GM10266 (cell line): ENCODE data around the gene DNAJC18.

Source experiments
- DNase-seq: peaks from one replicate; pipeline ENCODE4 v3.0.0; 2012; ENCODE audit errors: extremely low spot score
- TF ChIP-seq, protein P1 (sequence below): IDR thresholded peaks from 2 replicates; pipeline ENCODE4 v1.5.1; 2012; ENCODE audit warnings: mild to moderate bottlenecking, low read depth; ENCODE audit not compliant: control insufficient read depth, insufficient read depth; ENCODE audit errors: missing control alignments

DNAJC18 gene

DNA sequence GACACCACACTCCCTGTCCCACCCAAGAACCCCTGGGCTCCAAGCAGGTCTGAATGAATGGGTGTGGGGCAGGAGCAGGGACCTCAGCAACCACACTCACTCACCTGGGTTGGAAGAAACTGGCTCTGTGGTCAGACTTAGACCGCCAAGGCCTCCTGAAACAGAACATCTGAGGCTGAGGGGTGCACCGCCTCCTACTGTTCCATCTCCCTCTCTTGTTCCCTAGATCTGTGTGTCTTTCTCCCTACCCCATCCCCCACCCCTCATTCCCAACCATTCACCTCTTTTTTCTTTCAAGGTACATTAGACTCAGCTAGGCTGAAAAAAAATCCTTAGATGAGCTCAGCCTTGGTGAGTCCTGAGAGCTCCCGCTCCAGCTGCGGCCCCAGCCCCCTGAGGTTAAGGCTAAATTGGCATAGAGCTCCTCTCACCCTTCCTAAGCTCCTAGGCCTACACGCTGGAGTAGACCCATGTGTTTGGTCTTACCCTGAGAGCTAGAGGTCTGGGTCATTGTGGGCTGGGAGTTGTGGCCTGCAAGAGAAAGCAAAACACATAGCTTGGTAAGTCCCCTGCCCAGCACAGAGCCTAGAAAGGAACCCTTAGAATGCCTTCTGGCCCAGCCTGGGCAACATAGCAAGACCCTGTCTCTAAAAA is 18.5 kb upstream of the DNAJC18 start:
- TF ChIP-seq, protein P1, sequence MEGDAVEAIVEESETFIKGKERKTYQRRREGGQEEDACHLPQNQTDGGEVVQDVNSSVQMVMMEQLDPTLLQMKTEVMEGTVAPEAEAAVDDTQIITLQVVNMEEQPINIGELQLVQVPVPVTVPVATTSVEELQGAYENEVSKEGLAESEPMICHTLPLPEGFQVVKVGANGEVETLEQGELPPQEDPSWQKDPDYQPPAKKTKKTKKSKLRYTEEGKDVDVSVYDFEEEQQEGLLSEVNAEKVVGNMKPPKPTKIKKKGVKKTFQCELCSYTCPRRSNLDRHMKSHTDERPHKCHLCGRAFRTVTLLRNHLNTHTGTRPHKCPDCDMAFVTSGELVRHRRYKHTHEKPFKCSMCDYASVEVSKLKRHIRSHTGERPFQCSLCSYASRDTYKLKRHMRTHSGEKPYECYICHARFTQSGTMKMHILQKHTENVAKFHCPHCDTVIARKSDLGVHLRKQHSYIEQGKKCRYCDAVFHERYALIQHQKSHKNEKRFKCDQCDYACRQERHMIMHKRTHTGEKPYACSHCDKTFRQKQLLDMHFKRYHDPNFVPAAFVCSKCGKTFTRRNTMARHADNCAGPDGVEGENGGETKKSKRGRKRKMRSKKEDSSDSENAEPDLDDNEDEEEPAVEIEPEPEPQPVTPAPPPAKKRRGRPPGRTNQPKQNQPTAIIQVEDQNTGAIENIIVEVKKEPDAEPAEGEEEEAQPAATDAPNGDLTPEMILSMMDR, result peak; percentile 4
- no peak for DNase-seq

DNA sequence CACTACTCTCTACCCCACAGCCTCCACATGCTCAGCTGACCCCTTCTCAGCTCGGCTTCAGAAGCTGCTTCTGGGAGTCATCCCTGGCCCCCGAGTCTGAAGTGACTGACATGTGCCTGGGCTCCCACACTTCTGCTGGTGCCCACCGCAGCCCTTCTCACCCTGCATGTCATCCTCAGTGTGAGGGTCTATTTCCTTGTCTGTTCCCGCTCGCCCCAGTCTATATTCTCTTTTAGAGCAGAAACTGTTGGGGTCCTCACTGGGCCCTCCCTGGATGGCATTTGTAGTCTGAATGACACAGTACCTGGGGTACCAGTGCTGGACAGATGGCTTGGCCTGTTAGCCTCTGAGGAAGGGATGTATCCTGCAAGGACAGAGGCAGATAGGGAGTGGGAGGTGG is 17.9 kb upstream of the DNAJC18 start:
- DNase-seq, result no peak
- TF ChIP-seq, protein P1, result no peak

DNA sequence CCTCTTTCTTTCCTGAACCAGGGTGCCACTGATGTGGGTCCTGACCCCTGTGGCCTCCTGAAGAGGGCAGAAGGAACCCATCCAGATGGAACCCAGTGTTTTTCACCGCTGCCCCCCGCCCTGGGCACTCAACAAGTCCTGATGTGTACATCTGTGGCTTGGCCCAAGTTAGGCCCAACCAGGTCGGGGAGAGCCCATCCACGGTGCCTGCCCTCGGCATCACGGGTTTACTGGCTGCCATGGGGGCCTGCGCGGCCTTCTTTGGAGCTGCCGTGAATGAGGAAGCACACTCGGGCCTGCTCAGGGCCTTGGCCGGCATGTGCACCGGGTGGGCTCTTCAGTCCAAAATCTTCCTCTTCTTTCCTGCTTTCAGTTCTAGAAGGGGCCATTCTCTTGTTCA is 17.5 kb upstream of the DNAJC18 start:
- DNase-seq, result no peak
- TF ChIP-seq, protein P1, result no peak

DNA sequence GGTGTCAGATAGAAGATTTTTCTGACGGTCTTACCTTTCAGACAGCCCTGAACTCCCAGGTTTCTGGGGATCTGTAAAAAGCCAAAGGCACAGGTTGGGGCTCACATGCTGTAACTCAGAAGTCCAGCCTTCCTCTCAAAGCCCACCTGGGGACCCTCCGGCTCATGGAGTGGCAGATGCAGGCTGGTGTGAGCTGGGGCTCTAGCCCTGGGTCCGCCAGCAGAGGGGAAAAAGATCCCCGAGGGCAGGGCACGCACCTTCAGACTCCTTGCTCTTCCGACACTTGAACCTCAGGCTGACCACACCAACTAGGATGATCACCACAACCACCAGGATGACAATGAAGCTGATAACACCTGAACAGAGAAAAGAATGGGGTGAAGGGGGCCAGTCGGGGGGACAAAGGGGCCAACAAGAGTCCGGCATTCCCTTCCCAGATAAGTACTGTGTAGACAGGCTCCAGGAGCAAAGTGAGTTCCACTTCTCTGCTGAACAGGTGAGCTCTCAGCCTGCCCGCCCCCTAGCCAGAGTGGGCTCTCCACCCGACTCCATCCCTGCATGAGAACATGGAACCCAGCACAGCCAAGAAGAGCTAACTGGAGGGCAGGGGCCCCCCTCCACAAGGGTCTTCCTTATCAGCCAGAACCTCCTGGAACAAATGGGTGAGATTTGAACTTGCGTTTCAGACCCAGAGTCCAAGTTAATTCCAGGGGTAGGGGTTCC is 15.4 kb upstream of the DNAJC18 start:
- no peak for DNase-seq
- TF ChIP-seq, protein P1, result no peak

DNA sequence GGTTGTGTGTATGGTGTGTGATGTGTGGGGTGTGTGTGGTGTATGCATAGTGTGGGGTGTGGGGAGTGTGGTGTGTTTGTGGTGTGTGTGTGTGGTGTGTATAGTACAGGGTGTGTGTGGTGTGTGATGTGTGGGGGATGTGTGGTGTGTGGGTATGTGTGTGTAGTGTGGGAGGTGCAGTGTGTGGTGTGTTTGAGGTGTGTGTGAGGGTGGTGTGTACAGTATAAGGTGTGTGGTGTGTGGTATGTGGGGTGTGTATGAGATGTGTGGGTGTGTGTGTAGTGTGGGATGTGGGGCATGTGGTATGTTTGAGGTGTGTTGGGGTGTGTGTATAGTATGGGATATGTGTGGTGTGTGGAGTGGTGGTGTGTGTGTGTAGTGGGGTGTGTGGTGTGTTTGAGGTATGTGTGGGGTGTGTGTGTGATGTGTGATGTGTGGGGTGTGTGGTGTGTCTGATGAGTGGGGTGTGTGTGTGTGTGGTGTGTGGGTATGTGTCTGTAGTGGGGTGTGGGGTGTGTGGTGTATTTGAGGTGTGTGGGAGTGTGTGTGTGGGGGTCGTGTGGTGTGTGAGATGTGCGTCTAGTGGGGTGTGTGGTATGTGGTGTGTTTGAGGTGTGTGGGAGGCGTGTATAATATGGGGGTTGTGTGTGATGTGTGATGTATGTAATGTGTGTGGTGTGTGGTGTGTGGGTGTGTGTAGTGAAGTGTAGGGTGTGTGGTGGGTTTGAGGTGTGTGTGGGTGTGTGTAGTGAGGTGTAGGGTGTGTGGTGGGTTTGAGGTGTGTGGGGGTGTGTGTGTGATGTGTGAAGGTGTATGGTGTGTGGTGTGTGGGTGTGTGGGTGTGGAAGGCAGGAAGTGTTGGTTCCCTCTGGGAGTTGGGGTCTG is 14.6 kb upstream of the DNAJC18 start:
- no peak for DNase-seq
- TF ChIP-seq, protein P1, result no peak

DNA sequence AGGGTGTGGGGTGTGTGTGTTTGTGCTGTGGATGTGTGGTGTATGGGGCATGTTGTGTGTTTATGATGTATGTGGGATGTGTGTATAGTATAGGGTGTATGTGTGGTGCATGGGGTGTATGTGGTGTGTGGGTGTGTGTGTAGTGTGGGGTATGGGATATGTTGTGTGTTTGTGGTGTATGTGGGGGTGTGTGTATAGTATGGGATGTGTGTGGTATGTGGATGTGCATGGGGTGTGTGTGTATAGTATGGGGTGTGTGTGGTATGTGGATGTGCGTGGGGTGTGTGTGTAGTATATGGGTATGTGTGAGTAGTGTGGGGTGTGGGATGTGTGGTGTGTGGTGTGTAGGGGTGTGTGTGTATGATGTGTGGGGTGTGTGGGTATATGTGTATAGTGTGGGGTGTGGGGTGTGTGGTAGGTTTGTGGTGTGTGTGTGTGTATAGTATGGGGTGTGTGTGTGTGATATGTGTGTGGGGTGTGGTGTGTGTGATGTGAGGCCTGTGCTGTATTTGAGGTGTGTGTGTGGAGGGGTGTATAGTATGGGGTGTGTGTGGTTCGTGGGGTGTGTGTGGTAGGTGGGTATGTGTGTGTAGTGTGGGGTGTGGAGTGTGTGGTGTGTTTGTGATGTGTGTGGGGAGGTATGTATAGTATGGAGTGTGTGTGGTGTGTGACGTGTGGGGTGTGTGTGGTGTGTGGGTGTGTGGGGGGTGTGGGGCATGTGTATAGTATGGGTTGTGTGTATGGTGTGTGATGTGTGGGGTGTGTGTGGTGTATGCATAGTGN is 12.7 kb upstream of the DNAJC18 start:
- TF ChIP-seq, protein P1, result no peak
- no peak for DNase-seq
